Heart left ventricle (tissue), 16 donors: ENCODE results near the gene OR52B2. TPM values are rescaled to one million over a fixed set of nuclear protein-coding genes. Genes with fewer than 3 reads are reported as not detected.

ENCODE experiments used
- ATAC-seq, 4 donors: fragments of 200-7000 bp; cut with Tn5 transposase; one replicate each; pipeline ENCODE4 v1.9.1; 2020 to 2022; ENCODE audit warnings: moderate library complexity in 4 of 4, mild to moderate bottlenecking in 3 of 4, moderate number of reproducible peaks in 1 of 4
- DNase-seq, 5 donors: peaks; one replicate each; pipeline ENCODE4 v3.0.0-alpha.2; 2020
- H3K27ac ChIP-seq, 12 donors: fragments of 200-600 bp; sonication (generic) in 4 of 12; one replicate each; pipeline versions ENCODE4 v1.5.0 to v1.8.0; 2016 to 2022; ENCODE audit warnings: mild to moderate bottlenecking in 2 of 12
- H3K27me3 ChIP-seq, 9 donors: fragments of 200-600 bp; sonication (generic) in 2 of 9; one replicate each; pipeline versions ENCODE4 v1.5.1 to v1.8.0; 2016 to 2022; ENCODE audit warnings: mild to moderate bottlenecking in 3 of 9
- H3K36me3 ChIP-seq, 9 donors: fragments of 200-600 bp; sonication (generic) in 2 of 9; one replicate each; pipeline versions ENCODE4 v1.5.0 to v1.8.0; 2018 to 2022; ENCODE audit warnings: mild to moderate bottlenecking in 2 of 9
- H3K4me1 ChIP-seq, 12 donors: fragments of 200-600 bp; sonication (generic) in 4 of 12; one replicate each; pipeline versions ENCODE4 v1.5.0 to v1.8.0; 2016 to 2022; ENCODE audit warnings: mild to moderate bottlenecking in 3 of 12
- H3K4me3 ChIP-seq, 12 donors: fragments of 200-600 bp; sonication (generic) in 4 of 12; one replicate each; pipeline versions ENCODE4 v1.5.0 to v1.8.0; 2017 to 2022; ENCODE audit warnings: mild to moderate bottlenecking in 9 of 12, moderate library complexity in 4 of 12
- H3K9me3 ChIP-seq, 12 donors: fragments of 200-600 bp; sonication (generic) in 4 of 12; one replicate each; pipeline versions ENCODE4 v1.5.0 to v1.8.0; 2016 to 2022; ENCODE audit warnings: mild to moderate bottlenecking in 1 of 12
- CTCF ChIP-seq, 12 donors: fragments of 200-600 bp; sonication (generic) in 4 of 12; IDR thresholded peaks; one replicate each; pipeline versions ENCODE4 v1.5.0 to v1.8.0; 2018 to 2022; ENCODE audit warnings: antibody characterized with exemption in 12 of 12, mild to moderate bottlenecking in 5 of 12
- POLR2A ChIP-seq, 2 donors: fragments of 450-650 bp; IDR thresholded peaks; one replicate each; pipeline ENCODE4 v1.6.1; 2017; ENCODE audit warnings: antibody characterized with exemption in 2 of 2, mild to moderate bottlenecking in 2 of 2, moderate library complexity in 2 of 2
- WGBS, 4 donors: extraction: QIAGEN DNeasy Blood & Tissue Kit in 2 of 4; methylation state at CpG; one replicate each; pipeline versions ENCODE4 v1.1.5 to v1.1.7; 2013 to 2018; 5-methylcytosine and 5-hydroxymethylcytosine counted together
- intact Hi-C, 10 donors: fragments of 100-400 bp; cut with DNase I; formaldehyde crosslinking; loops; one replicate each; pipeline versions ENCODE4 v1.11.1 to v1.14.2; 2022
- polyA plus RNA-seq, 2 donors: library from polyadenylated mRNA; stranded (reverse); fragments of 200-250 nt; gene quantifications; one replicate each; pipeline ENCODE4 v1.2.3, GENCODE V29; 2013
- total RNA-seq, 9 donors: library from RNA; depleted of rRNA in 2 of 9; stranded (reverse); fragments of >200 nt in 2 of 9; fragmentation: NEBNext Ultra II Directional in 3 of 9; extraction: Animal tissue kit (Norgen Biotek cat#: 25700) in 3 of 9; gene quantifications; one replicate each; pipeline versions ENCODE4 v1.1.0 to v1.2.4, GENCODE V29; 2016 to 2023
- donor health status: ischemic (EF 13 %, LVEDD 7.1; RV severe dilation, severe dysfunction).
- donor health status: healthy with polysubstance abuse.
- donor health status: DM: no; HTN: yes; CAD: no.
- donor health status: DM: no; HTN: no; CAD: no.
- donor health status: ischemic (EF 25% LVEDD 6.9; RV normal size, moderate dysfunction).
- donor health status: ischemic (EF 25% LVEDD 5.7; RV mildly dilated, moderate dysfunction).
- donor health status: healthy.
- donor health status: DM: yes; HTN: yes; CAD: no.
- donor health status: ischemic (EF 35%, LVEDD 5.7; RV mildly dilated, moderate dysfunction).
- donor health status: nonischemic (EF 11% LVEDD 7.7; RV severe dilation, severe dysfunction).
- donor health status: DM: yes; HTN: yes; CAD: no.
- donor health status: PGD.
- donor health status: ischemic (EF 29% LVEDD 5.4; RV normal size, mild dysfunction).
- donor health status: nonischemic (EF 23%, LVEDD 6.1; RV moderate dilation, normal function).

Gene OR52B2
- total and polyA plus RNA-seq, 11 donors, result not detected

- H3K4me1 ChIP-seq, result peaks cover 0 to 37% (median 0%) of the 10 kb centered on the region in 12 donors
- intact Hi-C loops, result no loop called here
- no peak for TF ChIP-seq CTCF (IDR thresholded peaks at IDR 0.05)
- TF ChIP-seq POLR2A (IDR thresholded peaks at IDR 0.05), result no peak
- no peak within 1 kb of the TSS for H3K4me3 ChIP-seq
- H3K36me3 ChIP-seq, result peaks cover 0 to 69% (median 40%) of the 10 kb centered on the region in 9 donors
- no peak within 1 kb of the TSS for H3K27ac ChIP-seq
- ATAC-seq (no peak), DNase-seq (no peak)
- H3K9me3 ChIP-seq, result no peaks in the 10 kb centered on the region
- WGBS, 4 donors, result 92 to 97% (median 95%) methylated on average over 1 of the region's 1 CpG
- no peaks in the 10 kb centered on the region for H3K27me3 ChIP-seq
Observed at GRCh38 chr11:6205366-6205765, 35.2 kb upstream of the OR52B2 start, which contains the start of gene C11orf42. Gene C11orf42 (plus strand): TSS chr11:6205557. CDS start chr11:6205616, 59 bp downstream.

GRCh38 chr11:6204706-6205105 is 34.6 kb upstream of the OR52B2 start:
- Histone ChIP-seq H3K27me3 (no peaks in the 10 kb centered on the region), H3K4me1 (peaks cover 0 to 38% (median 0%) of the 10 kb centered on the region in 12 donors), H3K36me3 (peaks cover 0 to 62% (median 33%) of the 10 kb centered on the region in 9 donors), H3K27ac (no peak overlapping the region), H3K9me3 (no peaks in the 10 kb centered on the region), H3K4me3 (no peak overlapping the region)
- TF ChIP-seq CTCF (IDR thresholded peaks at IDR 0.05) (no peak), POLR2A (IDR thresholded peaks at IDR 0.05) (no peak)
- intact Hi-C loops, result no loop called here
- 92 to 100% (median 97%) methylated on average over 1 of the region's 1 CpG for WGBS, 4 donors
- ATAC-seq (no peak), DNase-seq (no peak)

DNA sequence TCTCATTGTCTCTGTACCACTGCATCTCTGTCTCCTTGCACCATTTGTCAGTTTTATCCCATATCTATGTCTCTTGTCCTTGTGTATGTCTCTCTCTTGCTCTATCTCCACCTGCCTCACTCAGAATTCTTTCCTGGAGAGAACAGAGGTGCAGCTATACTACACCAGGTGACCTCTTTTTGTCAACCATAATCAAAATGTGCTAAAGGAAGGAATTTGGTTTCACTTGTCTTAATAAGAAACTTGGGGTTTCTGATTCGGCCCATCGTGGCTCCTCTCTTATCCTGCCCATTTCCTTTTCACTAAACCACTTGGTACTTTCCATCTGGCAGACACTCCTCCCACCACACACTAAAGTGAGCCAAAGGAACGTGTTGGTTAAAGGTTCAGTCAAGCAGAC is 33.2 kb upstream of the OR52B2 start:
- ATAC-seq (no peak), DNase-seq (no peak)
- H3K27ac ChIP-seq, result no peak overlapping the region
- H3K36me3 ChIP-seq, result peaks cover 0 to 48% (median 22%) of the 10 kb centered on the region in 9 donors
- H3K27me3 ChIP-seq, result no peaks in the 10 kb centered on the region
- H3K4me3 ChIP-seq, result no peak overlapping the region
- WGBS, 4 donors, result 62 to 82% (median 76%) methylated on average over 3 of the region's 3 CpGs
- peaks cover 0 to 38% (median 0%) of the 10 kb centered on the region in 12 donors for H3K4me1 ChIP-seq
- no peaks in the 10 kb centered on the region for H3K9me3 ChIP-seq
- no peak for TF ChIP-seq POLR2A (IDR thresholded peaks at IDR 0.05)
- TF ChIP-seq CTCF (IDR thresholded peaks at IDR 0.05), result no peak
- intact Hi-C loops, result no loop called here

GRCh38 chr11:6202041-6202440 is 31.9 kb upstream of the OR52B2 start:
- peaks cover 0 to 38% (median 0%) of the 10 kb centered on the region in 12 donors for H3K4me1 ChIP-seq
- no peaks in the 10 kb centered on the region for H3K9me3 ChIP-seq
- no peak for ATAC-seq
- TF ChIP-seq CTCF (IDR thresholded peaks at IDR 0.05) (no peak), POLR2A (IDR thresholded peaks at IDR 0.05) (no peak)
- H3K27me3 ChIP-seq, result no peaks in the 10 kb centered on the region
- no peak overlapping the region for H3K4me3 ChIP-seq
- DNase-seq, result no peak
- intact Hi-C loops, result no loop called here
- WGBS, 4 donors, result 89 to 97% (median 93%) methylated on average over 1 of the region's 1 CpG
- H3K36me3 ChIP-seq, result peaks cover 0 to 37% (median 12%) of the 10 kb centered on the region in 9 donors
- peak overlapping the region in 1 of 12 donors; percentile 59 for H3K27ac ChIP-seq
